GM03348 (cell line): ENCODE results near the gene KIAA1217.

Experiments used
- DNase-seq: peaks from one replicate; pipeline ENCODE4 v3.0.0; 2012; ENCODE audit warnings: low spot score

The KIAA1217 gene

GRCh38 chr10:24241536-24242040 lies 32.6 kb downstream of the KIAA1217 start:
- no peak for DNase-seq

- no peak for DNase-seq
Observed at GRCh38 chr10:24242562-24242961, 33.6 kb downstream of the KIAA1217 start.

- no peak for DNase-seq
Observed at GRCh38 chr10:24246365-24246764, 37.4 kb downstream of the KIAA1217 start.

- no peak for DNase-seq
Observed at GRCh38 chr10:24247841-24248240, 38.9 kb downstream of the KIAA1217 start.

GRCh38 chr10:24249829-24250415 lies 41.0 kb downstream of the KIAA1217 start:
- DNase-seq = no peak

- no peak for DNase-seq
Observed at GRCh38 chr10:24251547-24251946, 42.6 kb downstream of the KIAA1217 start.

GRCh38 chr10:24254180-24254579 lies 45.2 kb downstream of the KIAA1217 start:
- DNase-seq = peak; percentile 55

- no peak for DNase-seq
Observed at GRCh38 chr10:24255115-24255880, 46.4 kb downstream of the KIAA1217 start.

- no peak for DNase-seq
Observed at GRCh38 chr10:24255881-24256311, 47.0 kb downstream of the KIAA1217 start.

GRCh38 chr10:24256619-24257107 lies 47.7 kb downstream of the KIAA1217 start:
- no peak for DNase-seq

- DNase-seq = no peak
Observed at GRCh38 chr10:24257588-24257987, 48.6 kb downstream of the KIAA1217 start.

- no peak for DNase-seq
Observed at GRCh38 chr10:24259365-24260130, 50.6 kb downstream of the KIAA1217 start.

GRCh38 chr10:24261627-24262026 lies 52.7 kb downstream of the KIAA1217 start:
- DNase-seq = no peak

- DNase-seq = no peak
Observed at GRCh38 chr10:24262929-24263590, 54.1 kb downstream of the KIAA1217 start.

- no peak for DNase-seq
Observed at GRCh38 chr10:24269476-24269875, 60.5 kb downstream of the KIAA1217 start.

- DNase-seq = no peak
Observed at GRCh38 chr10:24272374-24272773, 63.4 kb downstream of the KIAA1217 start.

GRCh38 chr10:24277277-24277676 lies 68.3 kb downstream of the KIAA1217 start:
- no peak for DNase-seq

- DNase-seq = no peak
Observed at GRCh38 chr10:24277771-24278170, 68.8 kb downstream of the KIAA1217 start.

- no peak for DNase-seq
Observed at GRCh38 chr10:24278176-24278889, 69.4 kb downstream of the KIAA1217 start.

GRCh38 chr10:24279166-24279565 lies 70.2 kb downstream of the KIAA1217 start:
- DNase-seq = no peak

GRCh38 chr10:24287559-24288195 lies 78.7 kb downstream of the KIAA1217 start:
- DNase-seq = no peak
